IPS-18a (cell line): ENCODE measurements around the gene PRF1.

Source experiments
- H3K27ac ChIP-seq: one replicate; pipeline ENCODE4 v1.5.1; 2013; ENCODE audit warnings: low read length
- H3K27me3 ChIP-seq: one replicate; pipeline ENCODE4 v1.6.1; 2013; ENCODE audit warnings: mild to moderate bottlenecking, low read length; ENCODE audit not compliant: control insufficient read depth, insufficient read depth
- H3K36me3 ChIP-seq: one replicate; pipeline ENCODE4 v1.6.1; 2013; ENCODE audit warnings: low read depth, low read length; ENCODE audit not compliant: control insufficient read depth
- H3K4me1 ChIP-seq: one replicate; pipeline ENCODE4 v1.6.1; 2013; ENCODE audit warnings: low read depth, low read length; ENCODE audit not compliant: control insufficient read depth
- H3K4me3 ChIP-seq: one replicate; pipeline ENCODE4 v1.5.1; 2013; ENCODE audit warnings: low read length
- H3K9ac ChIP-seq: one replicate; pipeline ENCODE4 v1.6.1; 2013; ENCODE audit warnings: mild to moderate bottlenecking, low read length, moderate library complexity
- H3K9me3 ChIP-seq: one replicate; pipeline ENCODE4 v1.6.1; 2013; ENCODE audit warnings: low read depth, low read length; ENCODE audit not compliant: control insufficient read depth

PRF1 gene

DNA sequence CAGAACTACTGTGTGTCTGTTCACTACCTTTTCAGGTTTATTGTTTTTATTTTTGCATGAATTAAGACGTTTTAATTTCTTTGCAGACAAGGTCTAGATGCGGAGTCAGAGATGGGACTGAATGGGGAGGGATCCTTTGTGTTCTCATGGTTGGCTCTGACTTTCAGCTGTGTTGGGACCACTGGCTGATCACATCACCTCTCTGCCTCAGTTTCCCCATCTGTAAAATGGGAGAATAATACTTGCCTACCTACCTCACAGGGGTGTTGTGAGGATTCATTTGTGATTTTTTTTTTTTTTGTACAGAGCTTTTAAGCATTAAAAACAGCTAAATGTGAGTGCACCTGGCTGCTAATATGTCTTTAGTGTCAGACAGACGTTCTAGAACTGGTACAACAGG, 34.4 kb downstream of the PRF1 start:
- H3K4me1 ChIP-seq, result no peaks in the 10 kb centered on the region
- no peaks in the 10 kb centered on the region for H3K36me3 ChIP-seq
- H3K27ac ChIP-seq, result no peak overlapping the region

GRCh38 chr10:70567603-70568002, 34.9 kb downstream of the PRF1 start:
- no peaks in the 10 kb centered on the region for H3K4me1 ChIP-seq
- H3K36me3 ChIP-seq, result no peaks in the 10 kb centered on the region
- H3K9ac ChIP-seq, result no peak overlapping the region
- no peaks in the 10 kb centered on the region for H3K9me3 ChIP-seq
- no peak overlapping the region for H3K4me3 ChIP-seq
- no peaks in the 10 kb centered on the region for H3K27me3 ChIP-seq
- H3K27ac ChIP-seq, result no peak overlapping the region

More for the DNA sequence above, 34.4 kb downstream of the PRF1 start:
- H3K27me3 ChIP-seq, result no peaks in the 10 kb centered on the region
- no peak overlapping the region for H3K4me3 ChIP-seq
- H3K9ac ChIP-seq, result no peak overlapping the region
- H3K9me3 ChIP-seq, result no peaks in the 10 kb centered on the region

DNA sequence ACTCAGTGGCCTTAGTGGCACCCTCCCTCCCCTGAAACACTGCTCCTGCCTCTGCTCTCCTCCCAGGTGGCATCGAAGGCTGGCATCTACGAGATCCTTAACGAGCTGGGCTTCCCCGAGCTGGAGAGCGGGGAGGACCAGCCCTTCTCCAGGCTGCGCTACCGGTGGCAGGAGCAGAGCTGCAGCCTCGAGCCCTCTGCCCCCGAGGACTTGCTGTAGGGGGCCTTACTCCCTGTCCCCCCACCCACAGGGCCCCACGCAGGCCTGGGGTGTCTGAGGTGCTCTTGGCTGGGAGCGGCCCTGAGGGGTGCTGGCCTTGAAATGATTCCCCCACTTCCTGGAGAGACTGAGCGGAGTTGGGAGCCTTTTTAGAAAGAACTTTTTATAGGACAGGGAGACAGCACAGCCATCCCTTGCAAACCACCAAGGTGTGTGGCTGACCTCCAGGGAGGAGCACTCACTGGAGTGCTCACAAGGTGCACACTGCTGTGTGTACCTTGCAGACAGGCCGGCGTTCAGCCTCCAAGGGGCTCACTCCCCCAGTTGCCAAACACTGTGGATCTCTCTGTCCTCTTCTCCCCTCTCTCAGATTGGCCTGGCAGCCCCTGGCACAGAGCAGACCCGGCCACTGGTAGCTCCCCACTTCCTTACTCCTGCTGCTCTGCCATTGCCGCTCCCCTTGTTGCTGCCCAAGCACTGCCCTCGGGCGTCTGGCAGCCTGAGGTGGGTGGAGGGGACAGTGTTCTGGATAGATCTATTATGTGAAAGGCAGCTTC, 35.8 kb downstream of the PRF1 start:
- no peaks in the 10 kb centered on the region for H3K36me3 ChIP-seq
- H3K4me1 ChIP-seq, result no peaks in the 10 kb centered on the region
- no peak overlapping the region for H3K9ac ChIP-seq
- H3K4me3 ChIP-seq, result no peak overlapping the region
- no peaks in the 10 kb centered on the region for H3K27me3 ChIP-seq
- H3K27ac ChIP-seq, result no peak overlapping the region
- H3K9me3 ChIP-seq, result no peaks in the 10 kb centered on the region

DNA sequence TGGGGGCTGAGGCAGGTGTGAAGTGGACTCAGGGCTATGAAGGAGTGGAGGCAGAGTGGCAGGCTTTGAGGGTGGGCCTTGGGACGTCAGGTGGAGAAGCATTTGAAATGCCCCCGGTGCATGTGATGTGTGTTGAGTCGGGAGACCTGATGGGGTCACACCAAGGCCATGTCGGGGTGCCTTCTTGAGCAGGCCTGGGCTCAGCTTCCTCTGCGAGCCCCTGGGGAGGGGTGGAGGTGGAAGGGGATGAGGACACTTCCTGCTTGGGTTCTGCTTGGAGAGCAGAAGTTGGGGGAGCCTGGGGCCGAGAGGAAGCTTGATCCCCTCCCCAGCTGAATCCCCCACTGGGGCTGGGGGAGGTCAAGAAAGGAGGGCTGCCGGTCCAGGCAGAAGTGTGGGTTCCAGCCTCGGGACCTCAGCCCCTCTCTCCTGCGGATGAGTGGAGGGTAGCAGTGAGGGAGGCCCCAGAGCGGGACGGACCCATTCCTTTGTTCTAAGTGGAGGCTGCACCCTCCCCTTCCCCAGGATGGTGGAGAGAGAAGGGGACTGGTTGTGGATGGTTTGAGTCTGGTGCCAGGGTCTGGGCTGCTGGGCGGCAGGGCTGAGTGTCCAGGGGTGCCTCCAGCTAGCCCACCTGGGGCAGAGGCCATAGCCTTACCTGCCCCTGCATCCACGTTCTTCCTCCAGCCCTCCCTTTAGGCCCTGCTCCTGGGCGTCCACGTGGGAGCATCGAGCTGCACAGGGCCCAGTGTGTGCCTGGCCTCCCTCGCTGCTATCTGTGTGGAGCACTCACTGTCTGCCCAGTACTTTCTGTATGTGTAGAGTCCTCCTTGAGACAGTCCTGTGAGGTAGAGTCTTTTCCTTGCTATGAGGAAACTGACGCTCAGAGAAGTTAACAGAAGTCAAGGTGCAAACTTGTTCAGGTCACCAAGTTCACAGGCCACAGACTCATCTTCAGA, 36.7 kb downstream of the PRF1 start:
- H3K4me1 ChIP-seq, result no peaks in the 10 kb centered on the region
- H3K27ac ChIP-seq, result no peak overlapping the region
- no peak overlapping the region for H3K9ac ChIP-seq
- no peaks in the 10 kb centered on the region for H3K9me3 ChIP-seq
- H3K36me3 ChIP-seq, result no peaks in the 10 kb centered on the region
- no peaks in the 10 kb centered on the region for H3K27me3 ChIP-seq
- H3K4me3 ChIP-seq, result no peak overlapping the region

- Histone ChIP-seq H3K27me3 (no peaks in the 10 kb centered on the region), H3K9ac (no peak overlapping the region), H3K36me3 (no peaks in the 10 kb centered on the region), H3K4me3 (no peak overlapping the region), H3K9me3 (no peaks in the 10 kb centered on the region), H3K4me1 (no peaks in the 10 kb centered on the region), H3K27ac (no peak overlapping the region)
Observed at GRCh38 chr10:70564901-70565351, 37.6 kb downstream of the PRF1 start.

- no peaks in the 10 kb centered on the region for H3K27me3 ChIP-seq
- H3K27ac ChIP-seq, result no peak overlapping the region
- no peak overlapping the region for H3K4me3 ChIP-seq
- H3K4me1 ChIP-seq, result peaks cover 3% of the 10 kb centered on the region
- H3K9ac ChIP-seq, result no peak overlapping the region
- H3K36me3 ChIP-seq, result no peaks in the 10 kb centered on the region
- no peaks in the 10 kb centered on the region for H3K9me3 ChIP-seq
Observed at GRCh38 chr10:70564113-70564725, 38.3 kb downstream of the PRF1 start.

DNA sequence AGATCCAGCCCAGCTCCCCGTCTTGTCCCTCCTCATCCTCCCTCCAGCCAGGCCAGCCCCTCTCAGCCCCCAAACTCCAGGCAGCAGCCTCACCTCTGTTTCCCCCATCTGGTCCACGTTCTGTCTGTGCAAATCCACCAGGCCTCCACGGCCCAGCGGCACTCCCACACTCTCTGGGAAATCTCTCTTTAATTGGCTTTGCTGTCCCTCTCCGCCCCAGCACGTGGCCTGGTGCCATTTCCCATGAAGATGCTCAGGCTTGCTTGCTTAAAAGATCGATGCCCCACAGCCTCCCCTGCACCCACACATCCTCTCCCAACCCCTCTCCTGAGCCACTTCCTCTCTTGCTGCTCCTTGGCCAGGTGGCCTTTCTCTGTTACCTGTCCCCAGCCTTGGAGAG, 39.3 kb downstream of the PRF1 start:
- no peak overlapping the region for H3K9ac ChIP-seq

GRCh38 chr10:70562036-70562755, 40.3 kb downstream of the PRF1 start:
- no peaks in the 10 kb centered on the region for H3K27me3 ChIP-seq
- peaks cover 6% of the 10 kb centered on the region for H3K4me1 ChIP-seq
- H3K36me3 ChIP-seq, result no peaks in the 10 kb centered on the region
- H3K9me3 ChIP-seq, result no peaks in the 10 kb centered on the region
- H3K27ac ChIP-seq, result no peak overlapping the region
- H3K4me3 ChIP-seq, result no peak overlapping the region
- H3K9ac ChIP-seq, result no peak overlapping the region

More for the DNA sequence above, 39.3 kb downstream of the PRF1 start:
- H3K27ac ChIP-seq, result no peak overlapping the region
- H3K4me1 ChIP-seq, result peaks cover 6% of the 10 kb centered on the region
- no peaks in the 10 kb centered on the region for H3K9me3 ChIP-seq
- no peak overlapping the region for H3K4me3 ChIP-seq
- H3K36me3 ChIP-seq, result no peaks in the 10 kb centered on the region
- H3K27me3 ChIP-seq, result no peaks in the 10 kb centered on the region

- H3K27me3 ChIP-seq, result no peaks in the 10 kb centered on the region
- H3K27ac ChIP-seq, result no peak overlapping the region
- peaks cover 6% of the 10 kb centered on the region for H3K4me1 ChIP-seq
- H3K36me3 ChIP-seq, result no peaks in the 10 kb centered on the region
- H3K9ac ChIP-seq, result no peak overlapping the region
- no peak overlapping the region for H3K4me3 ChIP-seq
- no peaks in the 10 kb centered on the region for H3K9me3 ChIP-seq
Observed at GRCh38 chr10:70561558-70561957, 41.0 kb downstream of the PRF1 start.

GRCh38 chr10:70561070-70561469, 41.5 kb downstream of the PRF1 start:
- H3K27ac ChIP-seq, result no peak overlapping the region

DNA sequence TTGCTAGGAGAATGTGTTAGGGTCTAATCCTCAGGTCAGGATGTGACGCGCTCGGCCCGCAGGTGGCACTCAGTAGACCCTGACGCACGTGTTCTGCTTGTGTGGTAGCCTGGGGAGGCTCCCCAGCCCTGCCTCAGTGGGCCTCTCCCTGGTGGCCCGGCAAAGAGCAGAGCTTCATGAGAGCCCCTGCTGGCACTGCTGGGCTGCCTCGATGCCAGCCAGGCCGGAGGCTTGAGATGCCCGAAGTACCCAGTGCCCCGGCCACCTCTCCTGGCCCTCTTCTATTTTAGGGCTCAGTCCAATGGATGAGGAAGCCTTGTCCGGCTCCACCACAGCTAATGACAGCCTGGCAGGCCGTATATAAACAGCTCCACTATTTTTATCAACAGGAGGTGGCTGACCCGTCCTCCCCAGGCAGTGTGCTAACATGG, 42.0 kb downstream of the PRF1 start:
- Histone ChIP-seq H3K9ac (no peak overlapping the region), H3K4me3 (no peak overlapping the region), H3K27me3 (no peaks in the 10 kb centered on the region), H3K36me3 (no peaks in the 10 kb centered on the region), H3K27ac (no peak overlapping the region), H3K9me3 (no peaks in the 10 kb centered on the region), H3K4me1 (peaks cover 6% of the 10 kb centered on the region)

More at GRCh38 chr10:70561070-70561469, 41.5 kb downstream of the PRF1 start:
- Histone ChIP-seq H3K9ac (no peak overlapping the region), H3K9me3 (no peaks in the 10 kb centered on the region), H3K36me3 (no peaks in the 10 kb centered on the region), H3K27me3 (no peaks in the 10 kb centered on the region), H3K4me3 (no peak overlapping the region), H3K4me1 (peaks cover 6% of the 10 kb centered on the region)
